Smooth muscle cell (in vitro differentiated cells): ENCODE measurements around the gene AMOTL2. TPM values are rescaled to one million over a fixed set of nuclear protein-coding genes. Genes with fewer than 3 reads are reported as not detected.

ENCODE experiments used
- DNase-seq: peaks from one replicate; lab custom pipeline; 2025; ENCODE audit not compliant: unreplicated experiment; lab: John Stamatoyannopoulos, UW
- H2AFZ ChIP-seq: fragments of 200-600 bp; sonication (generic); 2 replicates; pipeline ENCODE4 v1.6.0; 2016; ENCODE audit warnings: antibody characterized with exemption, low read depth, mild to moderate bottlenecking
- H3F3A ChIP-seq: fragments of 200-600 bp; sonication (generic); 2 replicates; pipeline ENCODE4 v1.6.0; 2017; ENCODE audit warnings: antibody characterized with exemption, low read depth
- H3K27ac ChIP-seq: fragments of 200-600 bp; sonication (generic); 2 replicates; pipeline ENCODE4 v1.5.1; 2016; ENCODE audit warnings: low read depth, mild to moderate bottlenecking
- H3K27me3 ChIP-seq: fragments of 200-600 bp; sonication (generic); 2 replicates; pipeline ENCODE4 v1.6.1; 2016; ENCODE audit warnings: low read depth, mild to moderate bottlenecking
- H3K36me3 ChIP-seq: fragments of 200-600 bp; sonication (generic); 2 replicates; pipeline ENCODE4 v1.5.1; 2016; ENCODE audit warnings: low read depth
- H3K4me1 ChIP-seq: fragments of 200-600 bp; sonication (generic); 2 replicates; pipeline ENCODE4 v1.5.1; 2016; ENCODE audit warnings: low read depth
- H3K4me2 ChIP-seq: fragments of 200-600 bp; sonication (generic); 2 replicates; pipeline ENCODE4 v1.6.0; 2016; ENCODE audit warnings: mild to moderate bottlenecking
- H3K4me3 ChIP-seq: fragments of 200-600 bp; sonication (generic); 2 replicates; pipeline ENCODE4 v1.5.1; 2016; ENCODE audit warnings: mild to moderate bottlenecking
- H3K79me2 ChIP-seq: fragments of 200-600 bp; sonication (generic); 2 replicates; pipeline ENCODE4 v1.6.0; 2016; ENCODE audit warnings: low read depth, mild to moderate bottlenecking
- H3K9ac ChIP-seq: fragments of 200-600 bp; sonication (generic); 2 replicates; pipeline ENCODE4 v1.6.0; 2016; ENCODE audit warnings: low read depth
- H3K9me3 ChIP-seq: fragments of 200-600 bp; sonication (generic); replicated peaks from 2 replicates; pipeline ENCODE4 v1.5.1; 2016; ENCODE audit warnings: low read depth
- H4K20me1 ChIP-seq: fragments of 200-600 bp; sonication (generic); 2 replicates; pipeline ENCODE4 v1.6.0; 2016; ENCODE audit warnings: low read depth
- WGBS: methylation state at CpG from one replicate; pipeline ENCODE4 v1.1.7; 2016; ENCODE audit warnings: low lambda C conversion rate; 5-methylcytosine and 5-hydroxymethylcytosine counted together
- polyA plus RNA-seq: library from polyadenylated mRNA; unstranded; fragments of >200 nt; fragmentation: Nextera tagmentation; extraction: Ambion mirVana; gene quantifications from 2 replicates; pipeline ENCODE4 v1.2.1, GENCODE V29; 2016
- total RNA-seq: library from RNA; depleted of rRNA; stranded (reverse); fragments of >200 nt; gene quantifications from 2 replicates; pipeline ENCODE4 v1.2.3, GENCODE V29; 2014
- TF ChIP-seq, protein P1 (sequence below): fragments of 200-600 bp; sonication (generic); IDR thresholded peaks from 2 replicates; pipeline ENCODE4 v1.5.1; 2017; ENCODE audit warnings: borderline replicate concordance, mild to moderate bottlenecking, antibody characterized with exemption; ENCODE audit not compliant: insufficient read depth, poor library complexity, severe bottlenecking

The AMOTL2 gene
- total and polyA plus RNA-seq, 2 experiments from 2014 or later, result 109 to 114 TPM

DNA sequence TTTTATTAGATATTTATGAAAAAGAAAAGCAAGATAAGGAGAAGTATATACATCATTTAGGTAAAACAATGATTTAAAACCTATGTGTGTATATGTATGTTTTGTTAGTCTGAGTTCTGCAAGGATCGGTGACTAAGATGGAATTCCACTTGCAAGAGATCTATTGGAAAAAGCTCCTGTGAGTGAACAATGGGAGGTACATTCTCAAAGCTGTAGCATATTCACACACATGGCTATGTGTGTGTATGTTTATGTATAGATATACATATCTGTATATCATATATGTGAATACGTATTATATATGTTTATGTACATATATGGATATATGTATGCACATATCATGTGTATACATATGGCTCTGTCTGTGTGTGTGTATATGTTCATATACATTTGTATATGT, 54.3 kb downstream of the AMOTL2 start:
- no peak overlapping the region for H2AFZ ChIP-seq
- H3K36me3 ChIP-seq, result no peaks in the 10 kb centered on the region
- WGBS, result 92% methylated on average over 2 of the region's 2 CpGs
- peaks cover 8% of the 10 kb centered on the region for H3K4me1 ChIP-seq
- no peak overlapping the region for H3K4me2 ChIP-seq
- H4K20me1 ChIP-seq, result no peaks in the 10 kb centered on the region
- H3K79me2 ChIP-seq, result no peaks in the 10 kb centered on the region
- TF ChIP-seq, protein P1, sequence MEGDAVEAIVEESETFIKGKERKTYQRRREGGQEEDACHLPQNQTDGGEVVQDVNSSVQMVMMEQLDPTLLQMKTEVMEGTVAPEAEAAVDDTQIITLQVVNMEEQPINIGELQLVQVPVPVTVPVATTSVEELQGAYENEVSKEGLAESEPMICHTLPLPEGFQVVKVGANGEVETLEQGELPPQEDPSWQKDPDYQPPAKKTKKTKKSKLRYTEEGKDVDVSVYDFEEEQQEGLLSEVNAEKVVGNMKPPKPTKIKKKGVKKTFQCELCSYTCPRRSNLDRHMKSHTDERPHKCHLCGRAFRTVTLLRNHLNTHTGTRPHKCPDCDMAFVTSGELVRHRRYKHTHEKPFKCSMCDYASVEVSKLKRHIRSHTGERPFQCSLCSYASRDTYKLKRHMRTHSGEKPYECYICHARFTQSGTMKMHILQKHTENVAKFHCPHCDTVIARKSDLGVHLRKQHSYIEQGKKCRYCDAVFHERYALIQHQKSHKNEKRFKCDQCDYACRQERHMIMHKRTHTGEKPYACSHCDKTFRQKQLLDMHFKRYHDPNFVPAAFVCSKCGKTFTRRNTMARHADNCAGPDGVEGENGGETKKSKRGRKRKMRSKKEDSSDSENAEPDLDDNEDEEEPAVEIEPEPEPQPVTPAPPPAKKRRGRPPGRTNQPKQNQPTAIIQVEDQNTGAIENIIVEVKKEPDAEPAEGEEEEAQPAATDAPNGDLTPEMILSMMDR, result no peak
- no peak overlapping the region for H3K9ac ChIP-seq
- no peak overlapping the region for H3K4me3 ChIP-seq
- peaks cover 13% of the 10 kb centered on the region for H3F3A ChIP-seq
- no peak for DNase-seq
- H3K9me3 ChIP-seq, result no peaks in the 10 kb centered on the region
- peak overlapping the region; percentile 76 for H3K27ac ChIP-seq
- no peaks in the 10 kb centered on the region for H3K27me3 ChIP-seq

DNA sequence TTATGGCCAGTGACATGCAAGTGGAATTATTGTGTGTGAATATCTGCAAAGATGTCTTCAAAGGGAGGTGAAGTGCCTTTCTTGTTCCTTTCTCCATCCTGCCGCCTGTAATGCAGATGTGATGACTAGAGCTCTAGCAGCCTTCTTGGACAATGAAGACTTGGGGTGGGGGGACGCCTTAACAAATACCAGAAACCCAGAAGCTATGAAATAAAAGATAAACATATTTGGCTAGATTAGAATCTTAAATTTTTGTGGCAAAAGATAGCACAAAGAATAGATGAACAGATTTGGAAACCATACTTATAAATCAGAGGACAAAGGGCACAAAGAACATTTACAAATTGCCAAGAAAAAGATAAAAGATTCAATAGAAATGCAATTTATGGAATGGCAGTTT, 56.1 kb downstream of the AMOTL2 start:
- H3K27me3 ChIP-seq, result no peaks in the 10 kb centered on the region
- no peak overlapping the region for H3K9ac ChIP-seq
- no peaks in the 10 kb centered on the region for H4K20me1 ChIP-seq
- H3K4me1 ChIP-seq, result peaks cover 21% of the 10 kb centered on the region
- H3K36me3 ChIP-seq, result no peaks in the 10 kb centered on the region
- TF ChIP-seq, protein P1, result no peak
- WGBS, result 88% methylated on average over 2 of the region's 2 CpGs
- H2AFZ ChIP-seq, result no peak overlapping the region
- H3K9me3 ChIP-seq, result no peaks in the 10 kb centered on the region
- no peak overlapping the region for H3K27ac ChIP-seq
- H3K79me2 ChIP-seq, result no peaks in the 10 kb centered on the region
- peaks cover 21% of the 10 kb centered on the region for H3F3A ChIP-seq
- DNase-seq, result no peak
- no peak overlapping the region for H3K4me3 ChIP-seq
- no peak overlapping the region for H3K4me2 ChIP-seq

DNA sequence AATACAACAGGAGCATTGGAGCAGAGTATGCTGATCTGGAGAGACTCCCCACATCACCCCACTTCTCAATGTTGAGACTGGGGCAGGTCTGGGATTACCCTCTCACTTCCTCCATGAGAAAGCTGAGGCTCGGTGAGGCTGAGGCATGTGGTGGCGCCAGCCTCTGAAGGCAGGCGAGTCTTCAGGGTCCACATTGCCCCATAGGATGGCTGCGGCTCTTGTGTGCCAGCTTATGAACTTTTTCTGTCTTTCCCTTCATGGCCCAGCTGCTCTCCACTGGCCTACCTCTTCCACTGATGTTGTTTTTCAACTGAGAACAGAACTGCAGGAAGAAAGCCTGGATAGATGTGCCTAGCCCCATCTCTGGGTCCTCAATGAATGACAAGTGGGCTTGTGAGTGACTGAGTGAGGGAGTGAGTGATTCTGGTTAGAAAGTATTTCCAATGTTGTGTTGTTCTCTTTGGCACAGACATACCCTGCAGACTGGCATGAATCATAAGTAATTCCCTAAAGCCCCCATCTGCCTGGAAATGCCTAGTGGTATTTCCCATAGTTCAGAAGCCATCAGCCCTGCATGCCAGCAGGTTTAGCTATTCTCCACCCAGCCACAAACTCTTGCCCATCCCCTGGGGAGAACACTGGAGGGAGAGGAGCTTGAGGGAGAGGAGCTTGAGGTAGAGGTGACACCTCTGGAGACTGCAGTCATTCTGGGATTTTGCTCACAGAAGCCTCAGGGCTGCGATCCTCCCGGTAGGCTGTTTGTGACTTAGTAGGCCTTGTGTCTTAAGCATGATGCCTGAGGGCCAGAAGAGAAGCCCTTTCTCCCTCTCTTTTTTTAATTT, 56.9 kb downstream of the AMOTL2 start:
- Histone ChIP-seq H3K9ac (no peak overlapping the region), H3K79me2 (no peaks in the 10 kb centered on the region), H3K27ac (peak overlapping the region; percentile 65), H3K4me1 (peaks cover 21% of the 10 kb centered on the region), H3K4me2 (no peak overlapping the region), H2AFZ (no peak overlapping the region), H3K27me3 (no peaks in the 10 kb centered on the region), H3K9me3 (no peaks in the 10 kb centered on the region), H3F3A (peaks cover 22% of the 10 kb centered on the region), H4K20me1 (no peaks in the 10 kb centered on the region), H3K4me3 (no peak overlapping the region), H3K36me3 (no peaks in the 10 kb centered on the region)
- WGBS, result 80% methylated on average over 6 of the region's 6 CpGs
- TF ChIP-seq, protein P1, result no peak
- no peak for DNase-seq
